HG03571 (cell line): ENCODE results near the gene LKAAEAR1.

Source experiments
- ATAC-seq: cut with Tn5 transposase; IDR thresholded peaks from one replicate; pipeline ENCODE4 v1.9.1; 2021; ENCODE audit not compliant: unreplicated experiment

Gene LKAAEAR1

DNA sequence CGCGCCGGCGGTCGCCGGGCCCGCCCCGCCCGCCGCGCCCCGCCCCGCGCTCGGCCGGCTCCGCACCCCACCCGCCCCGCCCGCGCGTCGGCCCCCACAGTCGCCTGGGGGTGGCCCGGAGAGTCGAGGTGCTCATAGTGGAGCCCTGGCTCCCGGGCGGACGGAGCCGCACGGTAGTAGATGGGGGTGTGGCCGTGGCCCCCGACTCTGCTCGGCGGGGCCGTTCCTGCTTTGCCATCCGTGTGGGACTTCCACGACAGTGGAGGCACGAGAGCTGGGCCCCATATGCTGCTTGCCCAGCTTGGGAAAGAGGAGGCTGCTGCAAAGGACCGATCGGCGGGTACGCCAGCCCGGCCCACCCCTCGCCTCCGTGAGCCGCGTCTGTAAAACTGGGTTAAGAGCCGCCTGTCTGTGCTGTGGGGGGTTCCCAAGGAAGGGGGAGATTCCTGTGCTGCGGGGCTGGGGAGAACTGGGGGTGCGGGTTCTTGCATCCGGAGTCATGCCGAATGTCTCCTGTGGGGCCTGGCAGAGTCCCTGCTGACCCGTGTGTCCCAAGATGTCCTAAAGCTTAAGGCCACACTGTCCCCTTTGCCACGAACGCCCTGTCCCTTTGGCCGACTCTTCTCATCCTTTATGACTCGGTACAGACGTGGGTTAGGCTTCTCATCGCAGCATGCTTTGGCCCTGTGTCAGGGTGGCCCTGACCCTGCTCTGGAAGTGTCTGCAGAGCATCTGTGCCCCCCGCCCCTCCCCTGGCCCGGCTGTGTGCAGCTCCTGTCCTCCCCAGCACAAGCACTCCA, 4.0 kb downstream of the LKAAEAR1 start, which contains the start of gene OPRL1:
TSS of gene OPRL1 (plus strand) at position 70 of the 800 bp plus-strand sequence. CDS start 12,639 bp downstream, outside the sequence.
- ATAC-seq, result no peak

- ATAC-seq, result peak; percentile 33
Observed at GRCh38 chr20:64079273-64080012, 4.8 kb downstream of the LKAAEAR1 start, which contains the start of gene RGS19. Gene RGS19, minus strand, starts transcription at chr20:64079518. Its CDS starts 2,632 bp downstream, at chr20:64076886.

DNA sequence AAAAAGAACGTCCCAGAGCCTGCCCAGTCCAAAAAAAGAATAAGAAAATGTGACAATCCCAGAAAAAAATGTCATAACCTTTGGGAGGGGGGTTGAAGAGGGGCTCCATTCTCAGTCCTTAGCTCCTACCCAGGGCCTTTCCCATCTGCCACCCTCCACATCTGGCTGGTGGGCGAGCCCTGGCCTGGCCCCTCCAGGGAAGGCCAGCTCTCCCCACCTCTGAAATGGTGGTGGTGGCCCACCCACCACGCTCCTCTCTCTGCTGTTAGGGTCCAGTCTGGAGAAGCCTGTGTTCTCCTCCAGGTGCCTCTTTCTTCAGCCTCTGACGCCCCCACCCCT, 5.3 kb downstream of the LKAAEAR1 start:
- no peak for ATAC-seq

GRCh38 chr20:64077876-64078551, 6.2 kb downstream of the LKAAEAR1 start:
- no peak for ATAC-seq

DNA sequence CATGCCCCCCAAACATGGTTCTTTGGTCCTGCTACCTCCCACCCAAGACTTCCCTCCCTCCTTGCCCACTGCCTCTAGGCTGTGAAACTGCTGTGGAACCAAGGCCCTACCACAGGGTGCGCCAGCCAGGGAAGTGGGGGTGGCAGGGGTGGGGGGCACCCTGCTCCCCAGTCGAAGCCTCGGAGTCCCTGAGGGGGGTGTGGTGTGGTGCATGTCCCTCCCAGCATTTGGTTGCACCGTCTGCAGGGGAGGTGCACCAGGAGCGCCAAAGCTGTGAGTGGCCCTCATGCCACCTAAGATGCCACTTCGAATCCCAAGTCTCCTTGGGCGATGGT, 6.7 kb downstream of the LKAAEAR1 start:
- ATAC-seq, result no peak

GRCh38 chr20:64077094-64077493, 7.1 kb downstream of the LKAAEAR1 start:
- ATAC-seq, result no peak

- ATAC-seq, result no peak
Observed at GRCh38 chr20:64076061-64076997, 7.9 kb downstream of the LKAAEAR1 start.

GRCh38 chr20:64075556-64075955, 8.6 kb downstream of the LKAAEAR1 start:
- ATAC-seq, result no peak

DNA sequence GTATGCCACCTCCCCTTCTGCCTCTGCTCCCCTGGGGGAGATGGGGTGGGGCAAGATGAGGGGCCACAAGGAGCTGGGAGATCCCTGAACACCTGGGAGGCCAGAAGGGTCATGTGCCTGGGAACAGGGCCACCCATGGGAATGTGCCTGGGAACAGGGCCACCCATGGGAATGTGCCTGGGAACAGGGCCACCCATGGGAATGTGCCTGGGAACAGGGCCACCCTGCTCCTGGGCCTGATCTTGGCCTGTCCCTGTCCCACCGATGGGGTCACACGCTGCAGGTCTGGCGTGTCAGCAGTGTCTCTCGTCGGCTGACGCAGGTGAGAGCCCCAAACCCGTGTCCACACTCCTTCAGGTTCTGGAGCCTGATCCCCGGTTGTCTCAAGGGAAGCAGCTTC, 9.2 kb downstream of the LKAAEAR1 start:
- no peak for ATAC-seq

- ATAC-seq, result no peak
Observed at GRCh38 chr20:64074184-64074789, 9.9 kb downstream of the LKAAEAR1 start.

DNA sequence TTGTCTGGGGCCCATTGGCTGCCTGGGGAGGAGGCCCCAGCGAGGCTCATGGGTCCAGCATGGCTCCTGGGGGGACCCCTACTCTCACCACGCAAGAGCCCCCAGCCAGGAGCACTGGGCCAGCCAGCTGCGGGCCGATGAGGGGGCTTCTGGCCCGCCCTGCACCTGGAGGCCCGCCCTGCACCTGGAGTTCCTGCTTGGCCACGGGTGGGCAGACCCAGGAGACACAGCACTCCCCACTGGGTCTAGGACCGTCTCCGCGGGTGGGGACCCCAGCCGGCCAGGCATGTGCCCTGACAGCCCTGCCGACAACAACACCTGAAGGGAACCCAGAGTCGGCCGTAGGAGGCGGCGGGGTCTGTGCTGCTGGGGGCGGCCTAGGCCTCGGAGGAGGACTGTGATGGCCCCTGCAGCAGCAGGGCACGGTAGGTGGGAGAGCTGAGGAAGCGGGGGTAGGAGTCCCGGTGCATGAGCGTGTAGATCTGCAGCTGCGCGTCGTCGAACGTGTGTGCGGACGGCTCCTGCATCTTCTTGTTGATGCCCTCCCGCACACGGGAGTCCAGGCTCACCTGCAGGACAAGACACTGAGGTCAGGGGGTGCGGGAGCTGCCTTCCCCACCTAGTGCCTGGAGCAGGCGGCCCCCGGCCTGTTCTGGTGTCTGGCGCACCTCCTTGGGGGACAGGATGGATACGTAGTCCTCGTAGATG, 10.6 kb downstream of the LKAAEAR1 start:
- no peak for ATAC-seq

- ATAC-seq, result no peak
Observed at GRCh38 chr20:64072498-64073063, 11.6 kb downstream of the LKAAEAR1 start.

- no peak for ATAC-seq
Observed at GRCh38 chr20:64071341-64072332, 12.6 kb downstream of the LKAAEAR1 start.

DNA sequence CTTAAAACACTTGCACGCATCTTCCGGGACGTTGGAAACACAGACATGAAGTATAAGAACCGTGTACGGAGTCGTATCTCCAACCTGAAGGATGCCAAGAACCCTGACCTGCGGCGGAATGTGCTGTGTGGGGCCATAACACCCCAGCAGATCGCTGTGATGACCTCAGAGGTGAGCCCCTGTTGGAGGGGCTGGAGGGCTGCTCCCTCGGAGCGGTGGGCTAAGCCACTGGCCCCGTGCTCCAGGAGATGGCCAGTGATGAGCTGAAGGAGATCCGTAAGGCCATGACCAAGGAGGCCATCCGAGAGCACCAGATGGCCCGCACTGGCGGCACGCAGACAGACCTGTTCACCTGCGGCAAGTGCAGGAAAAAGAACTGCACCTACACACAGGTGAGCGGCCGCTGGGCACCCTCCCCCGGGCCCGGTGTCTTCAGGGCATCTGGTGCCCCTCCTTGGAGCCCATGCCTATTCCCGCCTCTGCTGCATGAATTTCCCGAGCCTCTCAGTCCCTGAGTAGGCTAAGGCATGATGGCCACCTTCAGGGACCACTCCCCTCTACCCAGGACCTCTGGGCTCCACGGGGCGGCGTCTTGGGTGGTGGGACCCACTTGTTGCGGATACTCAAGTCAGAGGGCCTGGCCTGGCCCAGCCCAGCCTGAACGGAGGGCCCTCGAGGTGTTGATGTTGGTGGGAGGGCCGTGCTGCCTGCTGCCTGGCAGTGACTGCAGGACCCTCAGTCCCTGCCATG, 13.8 kb downstream of the LKAAEAR1 start:
- no peak for ATAC-seq

- ATAC-seq, result no peak
Observed at GRCh38 chr20:64069614-64070243, 14.5 kb downstream of the LKAAEAR1 start.

DNA sequence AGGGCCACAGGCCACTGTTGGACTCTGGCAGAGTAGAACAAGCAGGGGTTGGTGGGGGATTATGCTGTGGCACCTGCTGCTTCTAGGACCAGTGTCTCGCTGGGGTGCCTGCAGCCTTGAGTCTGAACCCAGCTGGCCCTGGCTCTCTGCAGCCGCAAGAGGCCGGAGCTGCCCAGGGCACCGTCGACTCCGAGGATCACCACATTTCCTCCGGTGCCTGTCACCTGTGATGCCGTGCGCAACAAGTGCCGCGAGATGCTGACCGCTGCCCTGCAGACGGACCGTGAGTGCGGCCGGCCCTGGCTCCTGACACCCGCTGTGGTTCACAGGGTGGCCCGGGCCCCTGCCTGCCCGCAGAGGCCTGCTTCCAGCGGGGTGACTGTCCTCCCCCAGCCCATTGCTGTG, 15.0 kb downstream of the LKAAEAR1 start:
- ATAC-seq, result no peak
